A549 (cell line): ENCODE data around the gene SNTG2. TPM values are rescaled to one million over a fixed set of nuclear protein-coding genes. Genes with fewer than 3 reads are reported as not detected.

Experiments
- ATAC-seq, 2 experiments: fragments of 200-7000 bp in 1 of 2; fragments of >200 bp in 1 of 2; cut with Nextera tagmentation in 1 of 2; cut with Tn5 transposase in 1 of 2; 3 replicates each; pipeline versions ENCODE4 v1.8.0 to v1.9.1; 2018 to 2020; ENCODE audit warnings: mild to moderate bottlenecking in 1 of 2, moderate library complexity in 1 of 2
- CTCF ChIA-PET: fragments of 300-600 bp; sonication (Branson Sonifier 250); formaldehyde crosslinking; extraction: SDS; loops from one replicate; lab custom pipeline; 2021; ENCODE audit warnings: antibody characterized with exemption, inconsistent platforms; lab: Yijun Ruan, JAX
- POLR2A ChIA-PET: fragments of 350-600 bp; formaldehyde crosslinking; extraction: SDS; loops from one replicate; lab custom pipeline; 2021; ENCODE audit warnings: antibody characterized with exemption, inconsistent platforms; lab: Yijun Ruan, JAX
- DNase-seq, 2 experiments: peaks; one replicate each; pipeline versions ENCODE4 v3.0.0 to v3.0.0-alpha.2; 2011 to 2016; ENCODE audit warnings: low read depth in 1 of 2, low spot score in 1 of 2
- FAIRE-seq: peaks from 2 replicates; lab custom pipeline; 2011; peaks lifted over from hg19 to GRCh38; lab: Jason Lieb, UNC
- H3K27ac ChIP-seq, 2 experiments: fragments of >200 bp; sonication (Bioruptor Twin); formaldehyde crosslinking; 3 replicates each; pipeline ENCODE4 v1.5.1; 2016 to 2017
- H3K4me1 ChIP-seq: fragments of >200 bp; sonication (Bioruptor Twin); formaldehyde crosslinking; 3 replicates; pipeline ENCODE4 v1.6.1; 2016
- H3K4me2 ChIP-seq: fragments of >200 bp; sonication (Bioruptor Twin); formaldehyde crosslinking; 3 replicates; pipeline ENCODE4 v1.6.1; 2016
- H3K4me3 ChIP-seq: fragments of >200 bp; sonication (Bioruptor Twin); formaldehyde crosslinking; 3 replicates; pipeline ENCODE4 v1.5.1; 2016
- H3K9me3 ChIP-seq: fragments of >200 bp; sonication (Bioruptor Twin); formaldehyde crosslinking; 3 replicates; pipeline ENCODE4 v1.6.1; 2016
- CTCF ChIP-seq: fragments of >200 bp; sonication (Bioruptor Twin); formaldehyde crosslinking; IDR thresholded peaks from 3 replicates; pipeline ENCODE4 v1.5.1; 2016
- EHF ChIP-seq: fragments of 250-450 bp; sonication (Bioruptor Pico); IDR thresholded peaks from 2 replicates; pipeline ENCODE4 v1.5.0; 2020; ENCODE audit warnings: mild to moderate bottlenecking
- FOSB ChIP-seq: fragments of 250-450 bp; sonication (Bioruptor Pico); IDR thresholded peaks from 2 replicates; pipeline ENCODE4 v1.5.0; 2020; ENCODE audit warnings: mild to moderate bottlenecking, moderate library complexity
- HDAC2 ChIP-seq: fragments of 200-600 bp; sonication (generic); IDR thresholded peaks from 2 replicates; pipeline ENCODE4 v1.6.1; 2016
- HOXB13 ChIP-seq: fragments of 250-450 bp; sonication (Bioruptor Pico); IDR thresholded peaks from 2 replicates; pipeline ENCODE4 v1.5.0; 2020; ENCODE audit warnings: low read depth, mild to moderate bottlenecking, moderate library complexity
- HOXB5 ChIP-seq: fragments of 250-450 bp; sonication (Bioruptor Pico); IDR thresholded peaks from 2 replicates; pipeline ENCODE4 v1.5.0; 2020; ENCODE audit warnings: mild to moderate bottlenecking, moderate library complexity
- JUNB ChIP-seq: fragments of >200 bp; sonication (Bioruptor Twin); formaldehyde crosslinking; IDR thresholded peaks from 2 replicates; pipeline ENCODE4 v1.6.1; 2016
- MAFK ChIP-seq: fragments of 450-650 bp; IDR thresholded peaks from 2 replicates; pipeline ENCODE4 v1.6.1; 2014; ENCODE audit not compliant: partially characterized antibody
- MAZ ChIP-seq: fragments of 150-350 bp; IDR thresholded peaks from 2 replicates; pipeline ENCODE4 v1.6.1; 2014; ENCODE audit warnings: antibody characterized with exemption, low read depth, low read length, borderline replicate concordance
- MYC ChIP-seq: IDR thresholded peaks from 2 replicates; pipeline ENCODE4 v1.6.1; 2012; ENCODE audit warnings: mild to moderate bottlenecking, inconsistent platforms, low read length, improper control_type of control experiment, borderline replicate concordance
- NFE2L2 ChIP-seq: fragments of 150-350 bp; conservative IDR thresholded peaks from 2 replicates; pipeline ENCODE4 v1.6.1; 2014; ENCODE audit warnings: low read length
- NPAS2 ChIP-seq: fragments of 250-450 bp; sonication (Bioruptor Pico); IDR thresholded peaks from 2 replicates; pipeline ENCODE4 v1.8.0; 2022; ENCODE audit warnings: mild to moderate bottlenecking, moderate library complexity, borderline replicate concordance
- NR3C1 ChIP-seq: fragments of >200 bp; sonication (Bioruptor Twin); formaldehyde crosslinking; IDR thresholded peaks from 3 replicates; pipeline ENCODE4 v1.6.1; 2017
- PHF8 ChIP-seq: fragments of 200-600 bp; sonication (generic); IDR thresholded peaks from 2 replicates; pipeline ENCODE4 v1.6.1; 2016; ENCODE audit warnings: low read depth, mild to moderate bottlenecking, antibody characterized with exemption, moderate library complexity, borderline replicate concordance
- RCOR1 ChIP-seq: fragments of 150-350 bp; IDR thresholded peaks from 2 replicates; pipeline ENCODE4 v1.6.1; 2014; ENCODE audit warnings: antibody characterized with exemption, low read length, low read depth
- SMC3 ChIP-seq: fragments of >200 bp; sonication (Bioruptor Twin); formaldehyde crosslinking; IDR thresholded peaks from 3 replicates; pipeline ENCODE4 v1.6.1; 2018; ENCODE audit warnings: inconsistent platforms
- SREBF2 ChIP-seq: fragments of 450-650 bp; IDR thresholded peaks from 2 replicates; pipeline ENCODE4 v1.6.1; 2014; ENCODE audit warnings: mild to moderate bottlenecking, moderate library complexity
- ZC3H11A ChIP-seq: fragments of 450-650 bp; IDR thresholded peaks from 2 replicates; pipeline ENCODE4 v1.6.1; 2014; ENCODE audit warnings: antibody characterized with exemption, mild to moderate bottlenecking
- ZFP36 ChIP-seq: fragments of 450-650 bp; IDR thresholded peaks from 2 replicates; pipeline ENCODE4 v1.6.1; 2014; ENCODE audit warnings: borderline replicate concordance; ENCODE audit not compliant: partially characterized antibody
- ZNF302 ChIP-seq: fragments of 250-450 bp; sonication (Bioruptor Pico); IDR thresholded peaks from 2 replicates; pipeline ENCODE4 v1.9.0; 2021; ENCODE audit warnings: inconsistent platforms, mild to moderate bottlenecking, moderate library complexity
- ZSCAN20 ChIP-seq: fragments of 250-450 bp; sonication (Bioruptor Pico); IDR thresholded peaks from 2 replicates; pipeline ENCODE4 v1.8.0; 2022; ENCODE audit warnings: mild to moderate bottlenecking, moderate library complexity
- WGBS: methylation state at CpG from one replicate; pipeline ENCODE4 v1.1.6; 2017; ENCODE audit errors: missing lambda C conversion rate; 5-methylcytosine and 5-hydroxymethylcytosine counted together
- polyA plus RNA-seq, 4 experiments: library from polyadenylated mRNA; depleted of rRNA in 3 of 4; stranded (reverse); fragments of >200 nt; fragmentation: RNase III in 1 of 4; extraction: RNeasy Plus Mini Kit Qiagen cat#74134 plus additional on column Dnase treatment in 1 of 4; gene quantifications; 2 replicates in 3 of 4; 3 replicates in 1 of 4; pipeline ENCODE4 v1.2.3, GENCODE V29; 2011 to 2017
- TF ChIP-seq, protein P1 (sequence below): fragments of >200 bp; sonication (Bioruptor Twin); formaldehyde crosslinking; IDR thresholded peaks from 2 replicates; pipeline ENCODE4 v1.6.1; 2016

Gene SNTG2
- polyA plus RNA-seq, 2 of the 4 experiments (the other 2 are of a cell fraction): not detected

DNA sequence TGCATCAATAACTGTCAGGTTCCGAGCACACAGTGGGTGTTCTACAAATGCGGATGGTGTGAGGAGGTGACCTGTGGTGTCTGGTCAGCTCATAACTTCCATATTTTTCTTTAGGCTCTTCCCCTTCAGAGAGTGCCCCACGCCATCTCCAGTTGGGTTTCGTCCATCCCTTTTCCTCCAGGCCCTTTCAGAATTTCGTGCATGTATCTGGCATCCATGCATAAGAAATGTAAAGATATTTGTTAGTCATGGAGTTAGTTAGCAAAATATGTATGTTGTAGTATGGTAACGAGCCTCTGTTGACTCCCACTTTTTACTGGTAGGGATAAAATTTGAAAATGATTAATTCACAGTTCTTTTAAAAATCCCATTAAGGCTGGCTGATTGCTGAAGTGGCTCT lies 67.2 kb downstream of the SNTG2 start:
- ChIA-PET POLR2A (no interaction called here), CTCF (interaction anchor here (1.0 to 1.3 kb wide), 3 partner anchors 29 to 752 kb away, joined by 3 read pairs; no protein-coding TSS in a partner anchor)
- H3K9me3 ChIP-seq: no peaks in the 10 kb centered on the region
- ATAC-seq (no peak), DNase-seq (no peak), FAIRE-seq (no peak)
- no peak overlapping the region for H3K27ac ChIP-seq
- H3K4me1 ChIP-seq: no peaks in the 10 kb centered on the region
- no peak overlapping the region for H3K4me2 ChIP-seq
- WGBS: 8% methylated on average over 6 of the region's 6 CpGs
- TF ChIP-seq NFE2L2 (no peak), SREBF2 (no peak)
- no peak overlapping the region for H3K4me3 ChIP-seq

DNA sequence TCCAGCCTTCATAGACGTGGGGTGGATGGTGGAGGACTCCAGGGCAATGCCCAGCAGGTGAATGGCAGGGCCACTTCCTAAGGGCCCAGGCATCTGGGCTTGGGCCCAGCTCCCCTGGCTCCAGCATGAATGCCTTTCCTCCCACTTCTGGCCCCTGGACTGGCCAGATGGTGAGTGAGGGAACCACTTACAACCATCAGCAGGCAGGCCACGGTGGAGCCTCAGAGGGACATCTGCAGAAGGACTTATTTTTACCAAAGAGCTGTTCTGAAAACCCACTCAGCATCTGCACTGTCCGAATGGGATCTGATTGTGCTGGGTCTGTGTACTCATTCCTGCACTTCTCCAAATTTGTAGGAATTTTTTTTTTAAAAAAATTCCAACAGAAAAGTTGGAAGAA lies 69.6 kb downstream of the SNTG2 start:
- Histone ChIP-seq H3K4me3 (no peak overlapping the region), H3K4me2 (no peak overlapping the region), H3K4me1 (no peaks in the 10 kb centered on the region), H3K9me3 (no peaks in the 10 kb centered on the region), H3K27ac (no peak overlapping the region)
- TF ChIP-seq MAFK: no peak
- no peak for TF ChIP-seq EHF (CRISPR knock-in tag)
- no peak for TF ChIP-seq ZSCAN20
- no peak for TF ChIP-seq FOSB (CRISPR knock-in tag)
- FAIRE-seq: no peak
- 2% methylated on average over 3 of the region's 3 CpGs for WGBS
- no peak for DNase-seq
- ChIA-PET CTCF (interaction anchor here (1.4 kb wide), 1 partner anchor 18 kb away, joined by 4 read pairs; no protein-coding TSS in a partner anchor), POLR2A (no interaction called here)
- no peak for ATAC-seq

DNA sequence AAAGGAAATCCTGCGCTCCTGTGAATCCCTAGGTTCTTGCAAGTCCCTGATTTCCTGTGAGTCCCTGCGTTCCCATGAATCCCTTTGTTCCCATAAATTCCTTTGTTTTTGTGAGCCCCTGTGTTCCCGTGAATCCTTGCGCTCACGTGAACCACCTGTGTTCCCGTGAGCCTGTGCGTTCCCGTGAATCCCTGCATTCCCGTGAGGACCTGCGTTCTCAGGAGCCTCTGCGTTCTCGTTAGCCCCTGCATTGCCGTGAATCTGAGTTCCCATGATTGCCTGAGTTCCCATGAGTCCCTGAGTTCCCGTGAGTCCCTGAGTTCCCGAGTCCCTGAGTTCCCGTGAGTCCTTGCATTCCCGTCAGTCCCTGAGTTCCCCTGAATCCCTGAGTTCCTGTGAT lies 71.5 kb downstream of the SNTG2 start:
- FAIRE-seq: no peak

DNA sequence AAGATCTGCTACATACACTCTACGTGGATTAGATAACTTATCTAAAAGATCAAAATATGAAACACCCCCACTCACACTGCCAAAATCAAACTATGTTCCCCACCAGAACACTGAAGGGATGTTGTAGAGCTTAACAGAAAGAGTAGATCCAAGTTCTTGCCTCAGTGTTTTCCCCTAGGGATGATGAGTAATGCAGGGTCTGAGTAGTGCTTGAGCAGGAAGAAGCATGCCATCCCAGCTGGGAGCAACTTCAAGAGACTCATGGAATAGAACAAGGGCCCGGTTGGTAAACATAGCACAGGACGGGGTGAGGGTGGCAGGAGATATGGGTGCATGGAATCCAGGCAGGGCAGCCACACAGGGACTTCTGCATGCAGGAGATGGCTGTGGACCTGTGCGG lies 74.3 kb downstream of the SNTG2 start:
- DNase-seq: no peak
- Histone ChIP-seq H3K4me1 (no peaks in the 10 kb centered on the region), H3K27ac (no peak overlapping the region), H3K4me2 (no peak overlapping the region)
- POLR2A ChIA-PET: no interaction called here
- 31% methylated on average over 4 of the region's 4 CpGs for WGBS
- TF ChIP-seq ZFP36: no peak
- no peak for TF ChIP-seq MYC
- no peak for TF ChIP-seq ZNF302
- no peak for TF ChIP-seq EHF (CRISPR knock-in tag)
- TF ChIP-seq NFE2L2: no peak
- no peak for TF ChIP-seq MAZ
- TF ChIP-seq NR3C1: no peak
- TF ChIP-seq HOXB13 (CRISPR knock-in tag): no peak
- TF ChIP-seq HOXB5 (CRISPR knock-in tag): no peak
- TF ChIP-seq, all 56 proteins: peak for 0
- no peak for FAIRE-seq
- H3K4me3 ChIP-seq: no peak overlapping the region
- ATAC-seq: no peak
- CTCF ChIA-PET: no interaction called here
- no peaks in the 10 kb centered on the region for H3K9me3 ChIP-seq

More for the DNA sequence above, 71.5 kb downstream of the SNTG2 start:
- WGBS: 31% methylated on average over 17 of the region's 17 CpGs
- ChIA-PET CTCF (no interaction called here), POLR2A (no interaction called here)
- DNase-seq (no peak), ATAC-seq (no peak)
- TF ChIP-seq PHF8: no peak
- no peak for TF ChIP-seq HOXB13 (CRISPR knock-in tag)
- Histone ChIP-seq H3K4me1 (no peaks in the 10 kb centered on the region), H3K4me3 (no peak overlapping the region), H3K4me2 (no peak overlapping the region), H3K9me3 (no peaks in the 10 kb centered on the region), H3K27ac (no peak overlapping the region)

DNA sequence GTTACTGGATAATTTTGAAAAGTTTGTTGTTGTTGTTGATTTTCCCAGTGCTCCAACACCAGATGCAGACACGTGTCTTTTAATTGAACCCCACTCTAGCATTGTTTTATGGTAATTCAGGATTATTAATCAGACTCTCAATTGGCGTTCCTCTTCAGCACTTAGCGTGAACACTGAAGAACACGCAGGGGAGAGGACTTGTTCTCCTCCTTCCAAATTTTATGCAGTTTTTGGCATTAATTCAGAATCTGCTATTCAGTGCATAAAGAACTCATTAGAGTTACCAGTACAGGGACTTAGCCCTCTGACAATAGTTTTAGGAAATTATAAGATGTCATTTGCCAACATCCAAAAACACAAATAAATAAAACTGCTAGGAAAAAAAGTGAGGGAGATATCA lies 75.5 kb downstream of the SNTG2 start:
- no peaks in the 10 kb centered on the region for H3K4me1 ChIP-seq
- CTCF ChIA-PET: no interaction called here
- POLR2A ChIA-PET: no interaction called here
- WGBS: 17% methylated on average over 4 of the region's 4 CpGs
- no peak for DNase-seq
- no peak overlapping the region for H3K27ac ChIP-seq
- ATAC-seq: no peak
- H3K9me3 ChIP-seq: no peaks in the 10 kb centered on the region
- no peak for FAIRE-seq
- no peak overlapping the region for H3K4me2 ChIP-seq
- no peak for TF ChIP-seq HOXB13 (CRISPR knock-in tag)
- no peak for TF ChIP-seq NPAS2 (CRISPR knock-in tag)
- TF ChIP-seq JUNB: no peak
- no peak for TF ChIP-seq HDAC2
- no peak for TF ChIP-seq RCOR1
- TF ChIP-seq MAFK: no peak
- TF ChIP-seq ZC3H11A: no peak
- TF ChIP-seq, protein P1, sequence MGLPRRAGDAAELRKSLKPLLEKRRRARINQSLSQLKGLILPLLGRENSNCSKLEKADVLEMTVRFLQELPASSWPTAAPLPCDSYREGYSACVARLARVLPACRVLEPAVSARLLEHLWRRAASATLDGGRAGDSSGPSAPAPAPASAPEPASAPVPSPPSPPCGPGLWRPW: no peak
- no peak for TF ChIP-seq CTCF
- no peak for TF ChIP-seq SMC3
- TF ChIP-seq HOXB5 (CRISPR knock-in tag): no peak
- no peak overlapping the region for H3K4me3 ChIP-seq
